Measurements from ENCODE around the gene GPRIN3. TPM values are rescaled to one million over a fixed set of nuclear protein-coding genes. Genes with fewer than 3 reads are reported as not detected.

Gene GPRIN3
- total and polyA plus RNA-seq, 2 donors (not counting 1 experiment from before 2014, with no cell fraction given), result 0.22 to 1.5 TPM

DNA sequence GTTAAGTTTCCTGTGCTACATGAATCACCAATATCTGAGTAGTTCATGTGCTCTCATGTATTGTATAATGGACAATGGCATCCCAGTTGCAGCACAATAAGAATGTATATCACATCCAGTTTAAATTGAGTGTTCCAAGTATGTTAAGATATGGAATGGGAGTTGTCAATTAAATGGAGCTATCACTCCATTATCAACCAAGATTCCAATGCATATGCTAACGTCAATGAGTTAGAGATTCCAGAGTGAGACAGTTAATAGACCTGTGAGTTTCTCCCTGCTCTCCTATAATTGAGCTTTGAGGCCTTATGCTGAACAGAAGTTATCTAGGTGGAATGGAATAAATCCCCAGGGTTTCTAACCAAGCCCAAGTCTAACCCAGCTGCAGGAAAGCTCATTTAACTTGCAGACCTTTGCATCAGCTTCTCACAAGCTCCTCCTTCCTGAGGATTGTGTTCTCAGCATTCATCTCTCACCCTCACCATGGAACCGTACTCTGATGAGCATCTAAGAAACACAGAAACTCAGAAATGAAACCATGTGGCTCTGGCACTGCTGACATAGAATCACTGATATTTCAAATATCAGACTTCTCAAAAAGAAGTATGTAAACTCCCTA lies 111.4 kb downstream of the GPRIN3 start:
- ChIA-PET POLR2A (no interaction called here), CTCF (no interaction called here)
- Histone ChIP-seq H2AFZ (ENCODE audit: insufficient read depth, low read depth, low read length, poor library complexity, severe bottlenecking) (no peak overlapping the region), H3K36me3 (replicated peaks in 1 of 2; ENCODE audit: control extremely low read depth in 1 of 2, control insufficient read depth in 1 of 2, extremely low read depth in 1 of 2, insufficient read depth in 2 of 2, low read length in 1 of 2) (no peaks in the 10 kb centered on the region), H4K20me1 (ENCODE audit: control insufficient read depth, insufficient read depth, low read length, poor library complexity, severe bottlenecking) (no peaks in the 10 kb centered on the region), H3K4me2 (replicated peaks; ENCODE audit: low read depth, low read length, poor library complexity, severe bottlenecking) (no peak overlapping the region), H3K27me3 (replicated peaks in 1 of 4; ENCODE audit: control extremely low read depth in 1 of 4, control insufficient read depth in 3 of 4, insufficient read depth in 4 of 4, low read length in 3 of 4) (no peaks in the 10 kb centered on the region), H3K79me2 (ENCODE audit: control insufficient read depth, insufficient read depth, low read length) (no peaks in the 10 kb centered on the region), H3K4me1 (ENCODE audit: control insufficient read depth in 2 of 2, insufficient read depth in 2 of 2, low read length in 2 of 2) (no peaks in the 10 kb centered on the region), H3K9ac (ENCODE audit: low read length) (no peak overlapping the region), H3K4me3 (ENCODE audit: control extremely low read depth in 1 of 5, extremely low read depth in 1 of 5, insufficient read depth in 1 of 5, low read depth in 2 of 5, low read length in 4 of 5) (no peak overlapping the region), H3K9me3 (ENCODE audit: control extremely low read depth in 1 of 3, control insufficient read depth in 2 of 3, insufficient read depth in 1 of 3, low read length in 2 of 3) (no peaks in the 10 kb centered on the region), H3K27ac (ENCODE audit: low read length in 2 of 2) (no peak overlapping the region)
- intact Hi-C loops (cut with micrococcal nuclease), result no loop called here
- H3K27ac Mint-ChIP-seq, result no peak overlapping the region
- no peak for ATAC-seq (ENCODE audit: low read depth)
- no peaks in the 10 kb centered on the region for H3K4me1 Mint-ChIP-seq
- no peak for DNase-seq
- H3K27me3 Mint-ChIP-seq, result peaks cover 5% of the 10 kb centered on the region
- H3K9me3 Mint-ChIP-seq (ENCODE audit: insufficient read depth), result no peaks in the 10 kb centered on the region
- TF ChIP-seq, protein P1, sequence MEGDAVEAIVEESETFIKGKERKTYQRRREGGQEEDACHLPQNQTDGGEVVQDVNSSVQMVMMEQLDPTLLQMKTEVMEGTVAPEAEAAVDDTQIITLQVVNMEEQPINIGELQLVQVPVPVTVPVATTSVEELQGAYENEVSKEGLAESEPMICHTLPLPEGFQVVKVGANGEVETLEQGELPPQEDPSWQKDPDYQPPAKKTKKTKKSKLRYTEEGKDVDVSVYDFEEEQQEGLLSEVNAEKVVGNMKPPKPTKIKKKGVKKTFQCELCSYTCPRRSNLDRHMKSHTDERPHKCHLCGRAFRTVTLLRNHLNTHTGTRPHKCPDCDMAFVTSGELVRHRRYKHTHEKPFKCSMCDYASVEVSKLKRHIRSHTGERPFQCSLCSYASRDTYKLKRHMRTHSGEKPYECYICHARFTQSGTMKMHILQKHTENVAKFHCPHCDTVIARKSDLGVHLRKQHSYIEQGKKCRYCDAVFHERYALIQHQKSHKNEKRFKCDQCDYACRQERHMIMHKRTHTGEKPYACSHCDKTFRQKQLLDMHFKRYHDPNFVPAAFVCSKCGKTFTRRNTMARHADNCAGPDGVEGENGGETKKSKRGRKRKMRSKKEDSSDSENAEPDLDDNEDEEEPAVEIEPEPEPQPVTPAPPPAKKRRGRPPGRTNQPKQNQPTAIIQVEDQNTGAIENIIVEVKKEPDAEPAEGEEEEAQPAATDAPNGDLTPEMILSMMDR (IDR thresholded peaks at IDR 0.05), result no peak
- no peak for TF ChIP-seq EZH2 (IDR thresholded peaks at IDR 0.05; ENCODE audit: borderline replicate concordance, insufficient read depth, low read depth, low read length, poor library complexity, severe bottlenecking)
- H3K4me3 Mint-ChIP-seq, result no peak overlapping the region
- WGBS (ENCODE audit: insufficient coverage), result 86% methylated on average over 1 of the region's 2 CpGs

DNA sequence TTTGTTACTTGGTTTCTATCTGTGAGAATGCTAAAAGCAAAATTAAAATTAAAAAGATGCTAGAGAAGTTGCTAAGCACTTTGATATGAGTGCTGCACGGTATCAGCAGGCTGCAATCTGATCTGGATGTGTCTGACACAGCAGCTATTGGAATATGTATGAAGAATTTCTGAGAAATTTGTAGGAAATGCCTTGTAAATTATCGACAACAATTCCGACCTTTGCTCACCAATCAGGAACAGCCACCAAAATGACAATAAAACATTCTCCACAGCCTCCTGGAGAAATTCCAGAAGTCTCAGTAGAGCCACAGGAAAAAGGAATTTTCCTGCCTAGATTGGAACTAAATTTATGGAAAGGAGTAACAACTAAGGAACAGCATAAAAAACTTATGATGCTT lies 113.8 kb downstream of the GPRIN3 start:
- POLR2A ChIA-PET, result no interaction called here

More for the DNA sequence above, 113.8 kb downstream of the GPRIN3 start:
- no peak overlapping the region for H3K9ac ChIP-seq (ENCODE audit: low read length)
- no peaks in the 10 kb centered on the region for H3K4me1 ChIP-seq (ENCODE audit: control insufficient read depth in 2 of 2, insufficient read depth in 2 of 2, low read length in 2 of 2)
- no peak overlapping the region for H3K27ac Mint-ChIP-seq
- no peak for ATAC-seq (ENCODE audit: low read depth)
- no peak for TF ChIP-seq EZH2 (IDR thresholded peaks at IDR 0.05; ENCODE audit: borderline replicate concordance, insufficient read depth, low read depth, low read length, poor library complexity, severe bottlenecking)
- H3K27me3 Mint-ChIP-seq, result peaks cover 22% of the 10 kb centered on the region
- CTCF ChIA-PET, result no interaction called here
- 0% methylated on average over 1 of the region's 3 CpGs for WGBS (ENCODE audit: insufficient coverage)
- no peaks in the 10 kb centered on the region for H3K9me3 ChIP-seq (ENCODE audit: control extremely low read depth in 1 of 3, control insufficient read depth in 2 of 3, insufficient read depth in 1 of 3, low read length in 2 of 3)
- H3K4me2 ChIP-seq (replicated peaks; ENCODE audit: low read depth, low read length, poor library complexity, severe bottlenecking), result no peak overlapping the region
- H3K9me3 Mint-ChIP-seq (ENCODE audit: insufficient read depth), result no peaks in the 10 kb centered on the region
- no peaks in the 10 kb centered on the region for H3K27me3 ChIP-seq (replicated peaks in 1 of 4; ENCODE audit: control extremely low read depth in 1 of 4, control insufficient read depth in 3 of 4, insufficient read depth in 4 of 4, low read length in 3 of 4)
- H3K79me2 ChIP-seq (ENCODE audit: control insufficient read depth, insufficient read depth, low read length), result no peaks in the 10 kb centered on the region
- no peaks in the 10 kb centered on the region for H3K36me3 ChIP-seq (replicated peaks in 1 of 2; ENCODE audit: control extremely low read depth in 1 of 2, control insufficient read depth in 1 of 2, extremely low read depth in 1 of 2, insufficient read depth in 2 of 2, low read length in 1 of 2)
- H2AFZ ChIP-seq (ENCODE audit: insufficient read depth, low read depth, low read length, poor library complexity, severe bottlenecking), result no peak overlapping the region
- DNase-seq, result no peak
- H3K4me1 Mint-ChIP-seq, result no peaks in the 10 kb centered on the region
- intact Hi-C loops (cut with micrococcal nuclease), result no loop called here
- H3K4me3 ChIP-seq (ENCODE audit: control extremely low read depth in 1 of 5, extremely low read depth in 1 of 5, insufficient read depth in 1 of 5, low read depth in 2 of 5, low read length in 4 of 5), result no peak overlapping the region
- H3K4me3 Mint-ChIP-seq, result no peak overlapping the region
- no peak overlapping the region for H3K27ac ChIP-seq (ENCODE audit: low read length in 2 of 2)
- no peaks in the 10 kb centered on the region for H4K20me1 ChIP-seq (ENCODE audit: control insufficient read depth, insufficient read depth, low read length, poor library complexity, severe bottlenecking)

Other genes with a start within 250 kb of the GPRIN3 start
- gene TIGD2, start 196.3 kb downstream of the GPRIN3 start, total RNA-seq, result 8.6 and 9.5 TPM in 2 replicates
- 1.4 and 2.1 TPM in 2 replicates for gene TIGD2, start 196.3 kb downstream of the GPRIN3 start, polyA plus RNA-seq